ENCODE results near the gene APRT.

DNA sequence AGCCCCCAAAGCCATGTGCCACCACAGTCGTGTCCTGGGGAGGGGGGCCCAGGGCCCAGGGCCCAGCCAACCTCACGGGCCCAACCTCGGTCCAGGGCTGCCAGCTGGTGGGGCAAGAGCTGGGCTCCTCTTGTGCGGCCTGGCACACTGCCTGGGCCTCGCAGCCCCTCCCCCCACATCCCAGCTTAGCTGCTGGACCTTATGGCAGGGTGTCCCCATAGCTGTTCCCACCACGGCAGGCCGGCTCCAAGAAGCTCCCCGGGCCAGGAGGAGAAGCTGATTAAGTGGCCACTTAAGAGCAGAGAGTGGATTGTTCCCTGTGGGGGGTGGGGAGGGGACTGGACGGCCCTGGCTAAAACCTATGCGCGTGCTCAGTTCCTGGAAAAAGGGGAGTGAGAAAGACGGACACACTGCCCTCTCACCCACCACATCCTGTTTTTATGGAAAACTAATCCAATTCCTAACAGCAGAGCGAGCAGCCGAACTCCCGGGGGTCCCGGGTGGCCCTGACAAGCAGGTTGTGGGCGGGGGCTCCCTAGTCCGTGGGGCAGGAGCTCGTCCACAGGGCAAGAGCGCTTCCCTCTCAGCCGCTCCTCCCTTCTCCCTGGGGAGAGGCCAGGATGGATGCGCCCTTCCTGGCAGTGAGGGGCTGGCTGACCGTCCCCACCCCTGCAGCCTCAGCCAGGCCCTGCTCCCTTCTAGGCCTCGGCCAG, 43.5 kb downstream of the APRT start:
- TF ChIP-seq, protein P1, sequence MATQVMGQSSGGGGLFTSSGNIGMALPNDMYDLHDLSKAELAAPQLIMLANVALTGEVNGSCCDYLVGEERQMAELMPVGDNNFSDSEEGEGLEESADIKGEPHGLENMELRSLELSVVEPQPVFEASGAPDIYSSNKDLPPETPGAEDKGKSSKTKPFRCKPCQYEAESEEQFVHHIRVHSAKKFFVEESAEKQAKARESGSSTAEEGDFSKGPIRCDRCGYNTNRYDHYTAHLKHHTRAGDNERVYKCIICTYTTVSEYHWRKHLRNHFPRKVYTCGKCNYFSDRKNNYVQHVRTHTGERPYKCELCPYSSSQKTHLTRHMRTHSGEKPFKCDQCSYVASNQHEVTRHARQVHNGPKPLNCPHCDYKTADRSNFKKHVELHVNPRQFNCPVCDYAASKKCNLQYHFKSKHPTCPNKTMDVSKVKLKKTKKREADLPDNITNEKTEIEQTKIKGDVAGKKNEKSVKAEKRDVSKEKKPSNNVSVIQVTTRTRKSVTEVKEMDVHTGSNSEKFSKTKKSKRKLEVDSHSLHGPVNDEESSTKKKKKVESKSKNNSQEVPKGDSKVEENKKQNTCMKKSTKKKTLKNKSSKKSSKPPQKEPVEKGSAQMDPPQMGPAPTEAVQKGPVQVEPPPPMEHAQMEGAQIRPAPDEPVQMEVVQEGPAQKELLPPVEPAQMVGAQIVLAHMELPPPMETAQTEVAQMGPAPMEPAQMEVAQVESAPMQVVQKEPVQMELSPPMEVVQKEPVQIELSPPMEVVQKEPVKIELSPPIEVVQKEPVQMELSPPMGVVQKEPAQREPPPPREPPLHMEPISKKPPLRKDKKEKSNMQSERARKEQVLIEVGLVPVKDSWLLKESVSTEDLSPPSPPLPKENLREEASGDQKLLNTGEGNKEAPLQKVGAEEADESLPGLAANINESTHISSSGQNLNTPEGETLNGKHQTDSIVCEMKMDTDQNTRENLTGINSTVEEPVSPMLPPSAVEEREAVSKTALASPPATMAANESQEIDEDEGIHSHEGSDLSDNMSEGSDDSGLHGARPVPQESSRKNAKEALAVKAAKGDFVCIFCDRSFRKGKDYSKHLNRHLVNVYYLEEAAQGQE (IDR thresholded peaks at IDR 0.05; ENCODE audit: insufficient replicate concordance, low read depth) = no peak
- TF ChIP-seq, protein P2, sequence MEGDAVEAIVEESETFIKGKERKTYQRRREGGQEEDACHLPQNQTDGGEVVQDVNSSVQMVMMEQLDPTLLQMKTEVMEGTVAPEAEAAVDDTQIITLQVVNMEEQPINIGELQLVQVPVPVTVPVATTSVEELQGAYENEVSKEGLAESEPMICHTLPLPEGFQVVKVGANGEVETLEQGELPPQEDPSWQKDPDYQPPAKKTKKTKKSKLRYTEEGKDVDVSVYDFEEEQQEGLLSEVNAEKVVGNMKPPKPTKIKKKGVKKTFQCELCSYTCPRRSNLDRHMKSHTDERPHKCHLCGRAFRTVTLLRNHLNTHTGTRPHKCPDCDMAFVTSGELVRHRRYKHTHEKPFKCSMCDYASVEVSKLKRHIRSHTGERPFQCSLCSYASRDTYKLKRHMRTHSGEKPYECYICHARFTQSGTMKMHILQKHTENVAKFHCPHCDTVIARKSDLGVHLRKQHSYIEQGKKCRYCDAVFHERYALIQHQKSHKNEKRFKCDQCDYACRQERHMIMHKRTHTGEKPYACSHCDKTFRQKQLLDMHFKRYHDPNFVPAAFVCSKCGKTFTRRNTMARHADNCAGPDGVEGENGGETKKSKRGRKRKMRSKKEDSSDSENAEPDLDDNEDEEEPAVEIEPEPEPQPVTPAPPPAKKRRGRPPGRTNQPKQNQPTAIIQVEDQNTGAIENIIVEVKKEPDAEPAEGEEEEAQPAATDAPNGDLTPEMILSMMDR (IDR thresholded peaks at IDR 0.05; ENCODE audit: insufficient read depth, low read length) = no peak
- TF ChIP-seq SPI1 (IDR thresholded peaks at IDR 0.05; ENCODE audit: borderline replicate concordance, low read depth) = no peak
- no peak for TF ChIP-seq GABPA (IDR thresholded peaks at IDR 0.05; ENCODE audit: low read depth)
